Karpas-422 (cell line): ENCODE data around the gene CTNNBIP1. TPM values are rescaled to one million over a fixed set of nuclear protein-coding genes. Genes with fewer than 3 reads are reported as not detected.

Experiments used
- DNase-seq: peaks from one replicate; pipeline ENCODE4 v3.0.0-alpha.2; 2015
- H2AFZ ChIP-seq: fragments of 200-600 bp; sonication (generic); 2 replicates; pipeline ENCODE4 v1.6.1; 2014; ENCODE audit warnings: antibody characterized with exemption, low read length, mixed read lengths
- H3K27ac ChIP-seq: fragments of 200-600 bp; sonication (generic); 2 replicates; pipeline ENCODE4 v1.5.1; 2014; ENCODE audit warnings: mild to moderate bottlenecking, low read length, moderate library complexity
- H3K27me3 ChIP-seq: fragments of 200-600 bp; sonication (generic); 2 replicates; pipeline ENCODE4 v1.6.1; 2014; ENCODE audit warnings: low read length, mixed read lengths
- H3K36me3 ChIP-seq: fragments of 200-600 bp; sonication (generic); 2 replicates; pipeline ENCODE4 v1.6.1; 2014; ENCODE audit warnings: low read length, mixed read lengths; ENCODE audit not compliant: insufficient read depth
- H3K4me1 ChIP-seq: fragments of 200-600 bp; sonication (generic); 2 replicates; pipeline ENCODE4 v1.6.1; 2014; ENCODE audit warnings: mild to moderate bottlenecking, low read length, mixed read lengths
- H3K4me2 ChIP-seq: fragments of 200-600 bp; sonication (generic); 2 replicates; pipeline ENCODE4 v1.6.1; 2014; ENCODE audit warnings: low read length, low read depth, mild to moderate bottlenecking; ENCODE audit not compliant: poor library complexity, severe bottlenecking
- H3K4me3 ChIP-seq: fragments of 200-600 bp; sonication (generic); 2 replicates; pipeline ENCODE4 v1.5.1; 2014; ENCODE audit warnings: mild to moderate bottlenecking, antibody characterized with exemption, low read length, mixed read lengths
- H3K79me2 ChIP-seq: fragments of 200-600 bp; sonication (generic); 2 replicates; pipeline ENCODE4 v1.6.1; 2014; ENCODE audit warnings: mild to moderate bottlenecking, low read length, mixed read lengths
- H3K9ac ChIP-seq: fragments of 200-600 bp; sonication (generic); 2 replicates; pipeline ENCODE4 v1.6.0; 2014; ENCODE audit warnings: low read length
- H3K9me2 ChIP-seq: fragments of 200-600 bp; sonication (generic), shearing (Covaris generic); replicated peaks from 2 replicates; pipeline ENCODE4 v1.6.0; 2014; ENCODE audit warnings: mild to moderate bottlenecking, low read length, moderate library complexity; ENCODE audit not compliant: insufficient read depth
- H3K9me3 ChIP-seq: fragments of 300-700, 200-600 bp; sonication (generic); 2 replicates; pipeline ENCODE4 v1.6.1; 2014; ENCODE audit warnings: low read length, mixed read lengths
- H4K20me1 ChIP-seq: fragments of 200-600 bp; sonication (generic); 2 replicates; pipeline ENCODE4 v1.6.1; 2014; ENCODE audit warnings: mild to moderate bottlenecking, antibody characterized with exemption, low read length, low read depth; ENCODE audit not compliant: insufficient read depth
- total RNA-seq: library from RNA; depleted of rRNA; stranded (reverse); fragments of >200 nt; shearing (Covaris generic); gene quantifications from 2 replicates; pipeline ENCODE4 v1.2.3, GENCODE V29; 2014; ENCODE audit warnings: low replicate concordance

CTNNBIP1 gene
- total RNA-seq, 1 experiment from 2014 or later: 4.2 TPM

- Histone ChIP-seq H3K9me3 (no peaks in the 10 kb centered on the region), H3K9ac (no peak overlapping the region), H4K20me1 (0 out of 2 replicates have a peak, but pooled peaks cover 3% of the 10 kb centered on the region), H3K27me3 (no peaks in the 10 kb centered on the region), H3K4me2 (peak overlapping the region; percentile 35), H3K36me3 (no peaks in the 10 kb centered on the region; the same call in 1 of the 2 replicates), H3K27ac (no peak overlapping the region), H2AFZ (no peak overlapping the region), H3K4me1 (peaks cover 24% of the 10 kb centered on the region), H3K9me2 (no peaks in the 10 kb centered on the region), H3K79me2 (no peaks in the 10 kb centered on the region), H3K4me3 (no peak overlapping the region)
- DNase-seq: no peak
Observed at GRCh38 chr1:9838946-9839345, 71.1 kb downstream of the CTNNBIP1 start.

- Histone ChIP-seq H3K4me3 (no peak overlapping the region), H3K27me3 (no peaks in the 10 kb centered on the region), H3K4me1 (peaks cover 29% of the 10 kb centered on the region), H3K9ac (no peak overlapping the region), H3K27ac (no peak overlapping the region), H4K20me1 (0 out of 2 replicates have a peak, but pooled peaks cover 3% of the 10 kb centered on the region), H3K4me2 (no peak overlapping the region), H3K9me2 (no peaks in the 10 kb centered on the region), H3K9me3 (no peaks in the 10 kb centered on the region), H3K79me2 (no peaks in the 10 kb centered on the region), H2AFZ (no peak overlapping the region), H3K36me3 (no peaks in the 10 kb centered on the region; the same call in 1 of the 2 replicates)
- DNase-seq: no peak
Observed at GRCh38 chr1:9836632-9836960, 73.5 kb downstream of the CTNNBIP1 start.

- Histone ChIP-seq H3K27me3 (no peaks in the 10 kb centered on the region), H3K9me2 (no peaks in the 10 kb centered on the region), H3K27ac (no peak overlapping the region), H4K20me1 (peaks cover 3% of the 10 kb centered on the region; the same call in 1 of the 2 replicates), H2AFZ (no peak overlapping the region), H3K79me2 (no peaks in the 10 kb centered on the region), H3K9ac (no peak overlapping the region; the same call in 1 of the 2 replicates), H3K4me3 (no peak overlapping the region), H3K4me1 (peaks cover 29% of the 10 kb centered on the region), H3K9me3 (no peaks in the 10 kb centered on the region), H3K4me2 (no peak overlapping the region), H3K36me3 (no peaks in the 10 kb centered on the region)
- DNase-seq: no peak
Observed at GRCh38 chr1:9835758-9836631, 74.1 kb downstream of the CTNNBIP1 start.

- no peak overlapping the region for H3K4me3 ChIP-seq
- H3K9me2 ChIP-seq: no peaks in the 10 kb centered on the region
- peaks cover 3% of the 10 kb centered on the region; the same call in 1 of the 2 replicates for H4K20me1 ChIP-seq
- no peaks in the 10 kb centered on the region for H3K36me3 ChIP-seq
- DNase-seq: no peak
- H3K27ac ChIP-seq: no peak overlapping the region
- H3K27me3 ChIP-seq: no peaks in the 10 kb centered on the region
- H3K79me2 ChIP-seq: no peaks in the 10 kb centered on the region
- H3K4me1 ChIP-seq: peaks cover 29% of the 10 kb centered on the region
- H3K9ac ChIP-seq: no peak overlapping the region
- H3K9me3 ChIP-seq: no peaks in the 10 kb centered on the region
- H2AFZ ChIP-seq: no peak overlapping the region
- no peak overlapping the region for H3K4me2 ChIP-seq
Observed at GRCh38 chr1:9835404-9835757, 74.7 kb downstream of the CTNNBIP1 start.

- DNase-seq: no peak
Observed at GRCh38 chr1:9833632-9834031, 76.4 kb downstream of the CTNNBIP1 start.

GRCh38 chr1:9827558-9828185 lies 82.4 kb downstream of the CTNNBIP1 start:
- peaks cover 19% of the 10 kb centered on the region for H3K4me1 ChIP-seq
- H2AFZ ChIP-seq: no peak overlapping the region
- no peak overlapping the region for H3K9ac ChIP-seq
- H3K9me3 ChIP-seq: no peaks in the 10 kb centered on the region
- H3K4me2 ChIP-seq: no peak overlapping the region
- H3K79me2 ChIP-seq: peaks cover 5% of the 10 kb centered on the region
- H3K27me3 ChIP-seq: no peaks in the 10 kb centered on the region
- no peaks in the 10 kb centered on the region for H3K36me3 ChIP-seq
- H4K20me1 ChIP-seq: peaks cover 5% of the 10 kb centered on the region
- no peak overlapping the region for H3K4me3 ChIP-seq
- H3K9me2 ChIP-seq: no peaks in the 10 kb centered on the region
- no peak overlapping the region for H3K27ac ChIP-seq
- DNase-seq: peak; percentile 62

More at GRCh38 chr1:9833632-9834031, 76.4 kb downstream of the CTNNBIP1 start:
- Histone ChIP-seq H4K20me1 (peaks cover 3% of the 10 kb centered on the region; the same call in 1 of the 2 replicates), H3K9ac (no peak overlapping the region), H3K9me3 (no peaks in the 10 kb centered on the region), H3K9me2 (no peaks in the 10 kb centered on the region), H2AFZ (no peak overlapping the region), H3K4me3 (no peak overlapping the region), H3K27ac (no peak overlapping the region), H3K36me3 (no peaks in the 10 kb centered on the region), H3K27me3 (no peaks in the 10 kb centered on the region), H3K79me2 (no peaks in the 10 kb centered on the region), H3K4me2 (no peak overlapping the region), H3K4me1 (peaks cover 22% of the 10 kb centered on the region)

- Histone ChIP-seq H3K27ac (no peak overlapping the region), H3K4me1 (peaks cover 25% of the 10 kb centered on the region), H3K79me2 (peaks cover 16% of the 10 kb centered on the region), H3K9me3 (no peaks in the 10 kb centered on the region), H2AFZ (no peak overlapping the region), H3K9me2 (no peaks in the 10 kb centered on the region), H3K4me2 (no peak overlapping the region), H3K9ac (no peak overlapping the region), H4K20me1 (peaks cover 15% of the 10 kb centered on the region), H3K27me3 (no peaks in the 10 kb centered on the region), H3K36me3 (no peaks in the 10 kb centered on the region), H3K4me3 (no peak overlapping the region)
- no peak for DNase-seq
Observed at GRCh38 chr1:9826616-9827015, 83.5 kb downstream of the CTNNBIP1 start.

GRCh38 chr1:9826087-9826486 lies 84.0 kb downstream of the CTNNBIP1 start:
- Histone ChIP-seq H4K20me1 (peaks cover 19% of the 10 kb centered on the region), H3K79me2 (peaks cover 21% of the 10 kb centered on the region), H3K36me3 (no peaks in the 10 kb centered on the region), H3K27me3 (no peaks in the 10 kb centered on the region), H3K27ac (no peak overlapping the region), H3K9me3 (no peaks in the 10 kb centered on the region), H3K4me1 (peaks cover 31% of the 10 kb centered on the region), H3K9me2 (no peaks in the 10 kb centered on the region), H2AFZ (no peak overlapping the region), H3K9ac (no peak overlapping the region), H3K4me3 (no peak overlapping the region), H3K4me2 (no peak overlapping the region)
- no peak for DNase-seq
